Measurements from ENCODE around the gene NFILZ. TPM values are rescaled to one million over a fixed set of nuclear protein-coding genes. Genes with fewer than 3 reads are reported as not detected.

NFILZ gene
- polyA plus RNA-seq, 1 experiment, result not detected

DNA sequence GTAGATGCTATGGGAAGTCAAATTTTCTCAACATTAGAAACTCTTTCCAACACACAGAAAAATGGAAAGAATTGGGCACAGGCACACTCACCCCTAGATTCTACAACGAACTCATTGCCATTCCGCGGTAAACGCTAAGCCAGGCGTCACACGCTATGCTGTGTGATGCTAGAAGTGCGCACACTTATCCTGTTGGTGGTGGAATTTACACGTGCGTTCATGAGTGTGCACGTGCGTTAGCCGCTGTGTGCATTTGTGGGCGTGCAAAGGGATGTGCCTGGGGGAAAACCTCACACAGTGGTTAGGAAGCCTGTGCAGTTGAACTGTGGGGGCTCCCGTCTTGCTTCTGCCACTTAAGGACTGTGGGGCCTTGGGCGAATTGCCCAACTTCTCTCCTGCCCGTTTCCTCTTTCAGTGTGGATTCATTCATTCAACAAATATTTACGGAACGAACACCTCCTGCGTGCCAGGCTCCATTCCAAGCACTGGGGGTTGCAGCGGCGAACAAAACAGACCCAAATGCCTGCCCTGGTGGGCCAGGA, 7.7 kb downstream of the NFILZ start:
- Histone ChIP-seq H3K36me3 (ENCODE audit: control insufficient read depth, insufficient read depth, low read length) (no peaks in the 10 kb centered on the region), H3K27me3 (ENCODE audit: control insufficient read depth, insufficient read depth, low read length) (no peaks in the 10 kb centered on the region), H3K4me3 (ENCODE audit: low read depth, low read length) (no peak overlapping the region)
- ChIA-PET POLR2A (no interaction called here), CTCF (interaction anchor here (1.1 to 1.8 kb wide), 2 partner anchors 17 to 57 kb away, joined by 3 to 6 read pairs; no protein-coding TSS in a partner anchor)
- TF ChIP-seq, protein P1, sequence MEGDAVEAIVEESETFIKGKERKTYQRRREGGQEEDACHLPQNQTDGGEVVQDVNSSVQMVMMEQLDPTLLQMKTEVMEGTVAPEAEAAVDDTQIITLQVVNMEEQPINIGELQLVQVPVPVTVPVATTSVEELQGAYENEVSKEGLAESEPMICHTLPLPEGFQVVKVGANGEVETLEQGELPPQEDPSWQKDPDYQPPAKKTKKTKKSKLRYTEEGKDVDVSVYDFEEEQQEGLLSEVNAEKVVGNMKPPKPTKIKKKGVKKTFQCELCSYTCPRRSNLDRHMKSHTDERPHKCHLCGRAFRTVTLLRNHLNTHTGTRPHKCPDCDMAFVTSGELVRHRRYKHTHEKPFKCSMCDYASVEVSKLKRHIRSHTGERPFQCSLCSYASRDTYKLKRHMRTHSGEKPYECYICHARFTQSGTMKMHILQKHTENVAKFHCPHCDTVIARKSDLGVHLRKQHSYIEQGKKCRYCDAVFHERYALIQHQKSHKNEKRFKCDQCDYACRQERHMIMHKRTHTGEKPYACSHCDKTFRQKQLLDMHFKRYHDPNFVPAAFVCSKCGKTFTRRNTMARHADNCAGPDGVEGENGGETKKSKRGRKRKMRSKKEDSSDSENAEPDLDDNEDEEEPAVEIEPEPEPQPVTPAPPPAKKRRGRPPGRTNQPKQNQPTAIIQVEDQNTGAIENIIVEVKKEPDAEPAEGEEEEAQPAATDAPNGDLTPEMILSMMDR (IDR thresholded peaks at IDR 0.05; ENCODE audit: insufficient read depth, low read depth, low read length), result no peak
- no peak for DNase-seq (ENCODE audit: low read depth)

DNA sequence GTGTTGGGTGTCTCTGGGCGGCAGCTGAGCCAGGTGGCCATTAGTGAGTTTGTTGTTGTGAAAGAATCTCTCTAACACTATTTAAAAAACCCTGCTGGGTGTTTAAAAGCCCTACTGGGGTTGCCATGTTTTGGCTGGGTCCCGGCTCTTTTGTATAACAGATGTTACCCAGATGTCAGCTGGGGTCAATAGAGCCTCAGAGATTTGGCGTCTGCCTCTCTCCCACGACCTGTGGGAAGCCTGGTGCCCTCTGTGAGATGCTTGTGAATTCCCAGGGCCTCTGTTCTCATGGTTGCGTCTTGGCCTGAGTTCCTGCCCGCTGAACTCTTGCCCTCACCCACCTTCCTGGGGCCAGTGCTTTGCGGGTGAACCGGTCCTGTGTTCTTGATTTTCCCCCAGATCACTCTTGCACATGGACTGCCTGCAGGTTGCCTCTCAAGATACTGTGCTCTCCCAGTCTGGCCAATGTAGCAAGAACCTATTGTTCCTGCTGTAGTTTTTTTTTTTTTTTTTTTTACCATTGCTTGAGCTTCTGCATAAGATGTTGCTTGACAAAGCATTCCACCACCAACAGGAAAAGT, 9.5 kb downstream of the NFILZ start:
- H3K36me3 ChIP-seq (ENCODE audit: control insufficient read depth, insufficient read depth, low read length), result no peaks in the 10 kb centered on the region
- ChIA-PET POLR2A (no interaction called here), CTCF (interaction anchor here (1.5 kb wide), 1 partner anchor 60 kb away, joined by 9 read pairs; no protein-coding TSS in a partner anchor)
- no peak overlapping the region for H3K4me3 ChIP-seq (ENCODE audit: low read depth, low read length)
- no peak for DNase-seq (ENCODE audit: low read depth)
- H3K27me3 ChIP-seq (ENCODE audit: control insufficient read depth, insufficient read depth, low read length), result no peaks in the 10 kb centered on the region
- TF ChIP-seq, protein P1 (IDR thresholded peaks at IDR 0.05; ENCODE audit: insufficient read depth, low read depth, low read length), result no peak

DNA sequence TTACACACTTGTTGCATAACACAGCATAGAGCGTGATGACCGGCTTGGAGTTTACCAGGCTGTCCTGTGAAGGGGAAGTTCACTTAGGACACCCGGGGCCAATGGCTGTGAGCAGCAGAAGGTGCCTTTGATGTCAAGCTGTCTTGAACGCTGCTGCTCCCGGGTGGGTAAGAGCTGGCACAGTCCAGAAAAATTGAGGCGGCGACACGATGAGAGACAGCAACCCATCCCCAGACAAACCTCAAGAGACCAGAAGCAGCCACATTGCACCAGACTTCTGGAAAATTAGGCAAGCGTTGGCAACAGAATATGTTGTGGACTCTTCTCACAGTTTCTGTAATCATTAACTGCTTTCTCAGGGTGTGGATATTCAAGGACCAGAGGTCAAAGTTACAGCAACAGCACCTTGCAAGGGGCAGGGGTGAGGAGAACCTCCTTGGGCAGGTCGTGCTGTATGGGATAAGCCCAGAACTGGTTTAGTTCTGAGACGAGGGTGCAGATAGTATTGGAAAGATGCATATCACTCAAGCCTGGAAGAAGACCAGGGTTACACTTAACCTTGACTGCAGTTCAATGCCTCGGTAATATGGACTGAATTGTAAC, 10.1 kb downstream of the NFILZ start:
- DNase-seq (ENCODE audit: low read depth), result no peak
- Histone ChIP-seq H3K36me3 (ENCODE audit: control insufficient read depth, insufficient read depth, low read length) (no peaks in the 10 kb centered on the region), H3K27me3 (ENCODE audit: control insufficient read depth, insufficient read depth, low read length) (no peaks in the 10 kb centered on the region), H3K4me3 (ENCODE audit: low read depth, low read length) (no peak overlapping the region)
- ChIA-PET CTCF (interaction anchor here (0.6 to 1.8 kb wide), 3 partner anchors 16 to 60 kb away, joined by 4 to 9 read pairs (median 8); no protein-coding TSS in a partner anchor), POLR2A (no interaction called here)
- TF ChIP-seq, protein P1 (IDR thresholded peaks at IDR 0.05; ENCODE audit: insufficient read depth, low read depth, low read length), result no peak

DNA sequence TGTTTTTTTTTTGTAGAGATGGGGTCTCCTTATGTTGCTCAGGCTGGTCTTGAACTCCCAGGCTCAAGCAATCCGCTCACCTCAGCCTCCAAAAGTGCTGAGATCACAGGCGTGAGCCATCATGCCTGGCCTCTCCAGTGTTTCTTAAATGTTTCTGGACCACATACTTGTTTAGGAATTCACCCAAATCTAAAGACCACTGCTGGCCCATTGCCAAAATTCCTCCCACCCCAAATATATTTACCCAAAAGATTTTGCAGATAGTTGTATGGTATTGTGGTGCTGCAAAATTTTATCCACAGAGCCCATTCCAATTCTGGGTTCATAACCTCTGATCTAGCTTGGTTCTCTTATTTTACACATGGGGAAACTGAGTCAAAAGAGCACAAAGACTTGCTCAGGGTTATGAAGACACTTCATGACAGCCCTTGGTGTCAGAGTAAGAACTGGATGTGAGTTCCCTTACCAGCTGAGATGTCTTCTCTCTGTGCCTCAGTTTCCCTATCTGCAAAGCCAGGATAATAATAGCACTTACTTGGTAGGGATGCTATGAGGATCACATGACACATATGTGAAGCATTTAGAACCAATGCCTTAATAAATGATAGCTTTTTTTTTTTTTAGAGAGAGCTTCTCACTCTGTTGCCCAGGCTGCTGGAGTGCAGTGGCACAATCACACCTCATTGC, 10.9 kb downstream of the NFILZ start:
- Histone ChIP-seq H3K4me3 (ENCODE audit: low read depth, low read length) (no peak overlapping the region), H3K27me3 (ENCODE audit: control insufficient read depth, insufficient read depth, low read length) (no peaks in the 10 kb centered on the region), H3K36me3 (ENCODE audit: control insufficient read depth, insufficient read depth, low read length) (no peaks in the 10 kb centered on the region)
- CTCF ChIA-PET, result interaction anchor here (0.6 to 6.4 kb wide), 12 partner anchors 10 to 448 kb away, joined by 3 to 55 read pairs (median 6); partner anchors contain the start of genes MYO1F and NFILZ
- POLR2A ChIA-PET, result no interaction called here
- TF ChIP-seq, protein P1 (IDR thresholded peaks at IDR 0.05; ENCODE audit: insufficient read depth, low read depth, low read length), result no peak
- no peak for DNase-seq (ENCODE audit: low read depth)

Measured in BJ (cell line).